Colonic mucosa (tissue), 4 donors: ENCODE data around the gene LRWD1. TPM values are rescaled to one million over a fixed set of nuclear protein-coding genes. Genes with fewer than 3 reads are reported as not detected.

Experiments used
- DNase-seq: peaks from one replicate; pipeline ENCODE4 v3.0.0-alpha.2; 2020
- H3K27ac ChIP-seq: fragments of 200-600 bp; one replicate; pipeline ENCODE4 v1.8.0; 2021
- H3K27me3 ChIP-seq: fragments of 200-600 bp; one replicate; pipeline ENCODE4 v1.8.0; 2021
- H3K36me3 ChIP-seq: fragments of 200-600 bp; one replicate; pipeline ENCODE4 v1.8.0; 2021
- H3K4me1 ChIP-seq: fragments of 200-600 bp; one replicate; pipeline ENCODE4 v1.8.0; 2021; ENCODE audit warnings: mild to moderate bottlenecking
- H3K4me3 ChIP-seq: fragments of 200-600 bp; one replicate; pipeline ENCODE4 v1.8.0; 2021
- H3K9ac ChIP-seq, 2 donors: one replicate each; pipeline ENCODE4 v1.7.0; 2013; ENCODE audit warnings: control low read depth in 2 of 2, low read depth in 2 of 2, low read length in 2 of 2
- H3K9me3 ChIP-seq: fragments of 200-600 bp; one replicate; pipeline ENCODE4 v1.8.0; 2021
- CTCF ChIP-seq: fragments of 200-600 bp; IDR thresholded peaks from one replicate; pipeline ENCODE4 v1.8.0; 2022; ENCODE audit warnings: antibody characterized with exemption, mild to moderate bottlenecking
- intact Hi-C: fragments of 100-400 bp; cut with DNase I; formaldehyde crosslinking; loops from one replicate; pipeline ENCODE4 v1.14.1; 2022
- total RNA-seq, 2 donors: library from RNA; stranded (reverse); fragmentation: NEBNext Ultra II Directional in 1 of 2; extraction: Animal tissue kit (Norgen Biotek cat#: 25700) in 1 of 2; gene quantifications; one replicate each; pipeline ENCODE4 v1.2.1, GENCODE V29; 2021
- donor health status: healthy.
- donor health status: DM: no; HTN: no; CAD: no.
- donor health status: DM: no; HTN: no; CAD: no.

The LRWD1 gene
- total RNA-seq, 2 donors from 2014 or later: 11.4 to 19.6 TPM

DNA sequence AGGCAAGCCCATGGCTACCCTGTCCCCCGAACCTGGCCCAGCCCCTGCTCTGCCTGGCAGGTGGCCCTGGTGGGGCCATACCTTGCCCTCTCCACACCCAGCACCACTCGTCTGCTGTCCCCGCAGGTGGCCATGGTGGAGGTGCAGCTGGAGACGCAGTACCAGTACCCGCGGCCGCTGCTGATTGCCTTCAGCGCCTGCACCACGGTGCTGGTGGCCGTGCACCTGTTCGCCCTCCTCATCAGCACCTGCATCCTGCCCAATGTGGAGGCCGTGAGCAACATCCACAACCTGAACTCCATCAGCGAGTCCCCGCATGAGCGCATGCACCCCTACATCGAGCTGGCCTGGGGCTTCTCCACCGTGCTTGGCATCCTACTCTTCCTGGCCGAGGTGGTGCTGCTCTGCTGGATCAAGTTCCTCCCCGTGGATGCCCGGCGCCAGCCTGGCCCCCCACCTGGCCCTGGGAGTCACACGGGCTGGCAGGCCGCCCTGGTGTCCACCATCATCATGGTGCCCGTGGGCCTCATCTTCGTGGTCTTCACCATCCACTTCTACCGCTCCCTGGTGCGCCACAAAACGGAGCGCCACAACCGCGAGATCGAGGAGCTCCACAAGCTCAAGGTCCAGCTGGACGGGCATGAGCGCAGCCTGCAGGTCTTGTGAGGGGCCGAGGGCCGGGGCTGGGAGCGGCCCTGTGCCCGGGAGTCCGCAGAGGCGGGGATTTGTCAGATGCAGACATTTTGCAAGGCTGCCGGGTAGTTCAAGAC, 18.2 kb upstream of the LRWD1 start:
- Histone ChIP-seq H3K9ac (no peak overlapping the region), H3K4me1 (no peaks in the 10 kb centered on the region), H3K27me3 (no peaks in the 10 kb centered on the region), H3K27ac (no peak overlapping the region), H3K9me3 (no peaks in the 10 kb centered on the region), H3K4me3 (no peak overlapping the region), H3K36me3 (no peaks in the 10 kb centered on the region)
- intact Hi-C loops: no loop called here
- DNase-seq: no peak
- no peak for TF ChIP-seq CTCF

DNA sequence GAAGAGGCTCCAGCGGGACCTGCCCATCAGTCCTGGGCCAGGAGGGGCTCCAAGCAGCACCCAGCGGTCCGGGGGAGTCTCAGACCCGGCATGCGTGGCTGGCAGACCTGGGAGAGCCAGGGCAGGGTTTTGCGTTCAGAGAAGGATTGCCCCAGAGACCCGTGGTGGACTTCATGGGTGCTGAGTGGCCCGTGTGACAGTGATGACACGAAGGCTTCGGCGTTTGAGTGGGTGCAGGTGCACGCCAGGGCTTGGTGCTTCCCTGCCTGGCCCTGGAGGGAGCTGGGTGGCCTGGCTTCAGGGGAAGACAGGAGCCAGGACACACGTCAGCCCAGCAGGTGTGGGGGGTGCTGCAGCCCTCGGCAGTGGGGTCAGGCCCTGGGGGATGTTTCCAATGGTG, 17.5 kb upstream of the LRWD1 start:
- no peak for TF ChIP-seq CTCF
- Histone ChIP-seq H3K27ac (no peak overlapping the region), H3K9me3 (no peaks in the 10 kb centered on the region)

DNA sequence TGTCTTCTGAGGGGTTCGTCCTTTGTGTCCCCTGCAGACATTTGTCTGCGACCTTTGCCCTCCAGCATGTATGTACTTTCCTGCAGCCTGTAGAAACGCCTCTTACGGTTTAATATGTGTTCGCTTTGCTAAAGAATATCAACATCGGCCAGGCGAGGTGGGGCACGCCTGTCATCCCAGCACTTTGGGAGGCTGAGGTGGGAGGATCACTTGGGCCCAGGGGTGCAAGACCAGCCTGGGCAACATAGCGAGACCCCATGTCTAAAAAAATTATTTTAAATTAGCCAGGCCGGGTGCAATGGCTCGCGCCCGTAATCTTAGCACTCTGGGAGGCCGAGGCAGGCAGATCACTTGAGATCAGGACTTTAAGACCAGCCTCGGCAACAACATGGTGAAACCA, 15.6 kb upstream of the LRWD1 start:
- Histone ChIP-seq H3K9ac (no peak overlapping the region), H3K36me3 (no peaks in the 10 kb centered on the region), H3K4me3 (no peak overlapping the region), H3K27ac (no peak overlapping the region), H3K9me3 (no peaks in the 10 kb centered on the region), H3K4me1 (no peaks in the 10 kb centered on the region), H3K27me3 (no peaks in the 10 kb centered on the region)
- intact Hi-C loops: no loop called here
- TF ChIP-seq CTCF: no peak
- DNase-seq: no peak

More for the DNA sequence above, 17.5 kb upstream of the LRWD1 start:
- Histone ChIP-seq H3K9ac (no peak overlapping the region), H3K4me3 (no peak overlapping the region), H3K36me3 (no peaks in the 10 kb centered on the region), H3K27me3 (no peaks in the 10 kb centered on the region), H3K4me1 (no peaks in the 10 kb centered on the region)
- intact Hi-C loops: no loop called here
- no peak for DNase-seq

DNA sequence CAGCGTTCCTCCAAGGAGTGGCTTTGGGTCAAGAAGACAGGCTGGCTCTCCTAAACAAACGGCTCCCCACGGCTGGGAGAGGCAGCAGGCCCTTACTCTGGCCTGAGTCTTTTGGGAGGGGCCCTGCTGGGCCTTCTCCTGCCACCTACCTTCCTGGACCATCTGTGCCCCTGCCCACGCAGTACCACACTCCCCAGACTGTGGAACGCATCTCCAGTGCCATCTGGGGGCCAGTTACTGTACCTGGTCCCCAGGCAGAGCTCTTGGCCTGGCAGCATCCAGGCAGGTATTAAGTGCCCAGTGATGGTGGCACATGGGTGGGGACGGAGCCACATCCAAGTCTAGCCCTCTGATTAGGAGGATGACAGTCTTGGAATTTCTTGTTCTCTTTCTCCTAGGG, 14.5 kb upstream of the LRWD1 start:
- no peak overlapping the region for H3K9ac ChIP-seq

GRCh38 chr7:102451371-102452054, 13.3 kb upstream of the LRWD1 start:
- intact Hi-C loops: no loop called here
- Histone ChIP-seq H3K4me3 (no peak overlapping the region), H3K36me3 (no peaks in the 10 kb centered on the region), H3K4me1 (no peaks in the 10 kb centered on the region), H3K27me3 (no peaks in the 10 kb centered on the region), H3K9ac (no peak overlapping the region), H3K27ac (no peak overlapping the region), H3K9me3 (no peaks in the 10 kb centered on the region)
- TF ChIP-seq CTCF: no peak
- DNase-seq: no peak

More for the DNA sequence above, 14.5 kb upstream of the LRWD1 start:
- H3K9me3 ChIP-seq: no peaks in the 10 kb centered on the region
- intact Hi-C loops: no loop called here
- no peak for TF ChIP-seq CTCF
- no peak overlapping the region for H3K4me3 ChIP-seq
- H3K27ac ChIP-seq: no peak overlapping the region
- no peaks in the 10 kb centered on the region for H3K4me1 ChIP-seq
- no peak for DNase-seq
- H3K36me3 ChIP-seq: no peaks in the 10 kb centered on the region
- no peaks in the 10 kb centered on the region for H3K27me3 ChIP-seq
